GM19397 (cell line): ENCODE data around the gene CT47B1.
"Not testable (repeated sequence)": the region's sequence is repeated elsewhere in the genome, so short reads cannot be mapped to it uniquely, and the experiment has no call there.

ENCODE experiments used
- ATAC-seq: cut with Tn5 transposase; IDR thresholded peaks from one replicate; pipeline ENCODE4 v1.9.1; 2021; ENCODE audit warnings: mild to moderate bottlenecking, moderate library complexity; ENCODE audit not compliant: unreplicated experiment

CT47B1 gene

GRCh38 chrX:120875766-120876165 is at the start of gene CT47B1:
CT47B1 (minus strand) TSS chrX:120875866; CDS start chrX:120875670, 196 bp downstream.
- not testable (repeated sequence) for ATAC-seq

- no peak for ATAC-seq
These were observed 748 bp downstream of the CT47B1 start for GRCh38 chrX:120874678-120875557.

GRCh38 chrX:120857240-120857639 is 18.4 kb downstream of the CT47B1 start:
- no peak for ATAC-seq

GRCh38 chrX:120840827-120841226 is 34.8 kb downstream of the CT47B1 start:
- no peak for ATAC-seq

GRCh38 chrX:120839491-120839890 is 36.2 kb downstream of the CT47B1 start:
- no peak for ATAC-seq

- ATAC-seq = not testable (repeated sequence)
These were observed 48.5 kb downstream of the CT47B1 start for GRCh38 chrX:120827213-120827612.

- ATAC-seq = no peak
These were observed 50.5 kb downstream of the CT47B1 start for GRCh38 chrX:120825146-120825545.

- no peak for ATAC-seq
These were observed 51.6 kb downstream of the CT47B1 start for GRCh38 chrX:120824021-120824420.

- ATAC-seq = no peak
These were observed 52.1 kb downstream of the CT47B1 start for GRCh38 chrX:120823556-120823955.
